ENCODE data around the gene ERV3-1.

DNA sequence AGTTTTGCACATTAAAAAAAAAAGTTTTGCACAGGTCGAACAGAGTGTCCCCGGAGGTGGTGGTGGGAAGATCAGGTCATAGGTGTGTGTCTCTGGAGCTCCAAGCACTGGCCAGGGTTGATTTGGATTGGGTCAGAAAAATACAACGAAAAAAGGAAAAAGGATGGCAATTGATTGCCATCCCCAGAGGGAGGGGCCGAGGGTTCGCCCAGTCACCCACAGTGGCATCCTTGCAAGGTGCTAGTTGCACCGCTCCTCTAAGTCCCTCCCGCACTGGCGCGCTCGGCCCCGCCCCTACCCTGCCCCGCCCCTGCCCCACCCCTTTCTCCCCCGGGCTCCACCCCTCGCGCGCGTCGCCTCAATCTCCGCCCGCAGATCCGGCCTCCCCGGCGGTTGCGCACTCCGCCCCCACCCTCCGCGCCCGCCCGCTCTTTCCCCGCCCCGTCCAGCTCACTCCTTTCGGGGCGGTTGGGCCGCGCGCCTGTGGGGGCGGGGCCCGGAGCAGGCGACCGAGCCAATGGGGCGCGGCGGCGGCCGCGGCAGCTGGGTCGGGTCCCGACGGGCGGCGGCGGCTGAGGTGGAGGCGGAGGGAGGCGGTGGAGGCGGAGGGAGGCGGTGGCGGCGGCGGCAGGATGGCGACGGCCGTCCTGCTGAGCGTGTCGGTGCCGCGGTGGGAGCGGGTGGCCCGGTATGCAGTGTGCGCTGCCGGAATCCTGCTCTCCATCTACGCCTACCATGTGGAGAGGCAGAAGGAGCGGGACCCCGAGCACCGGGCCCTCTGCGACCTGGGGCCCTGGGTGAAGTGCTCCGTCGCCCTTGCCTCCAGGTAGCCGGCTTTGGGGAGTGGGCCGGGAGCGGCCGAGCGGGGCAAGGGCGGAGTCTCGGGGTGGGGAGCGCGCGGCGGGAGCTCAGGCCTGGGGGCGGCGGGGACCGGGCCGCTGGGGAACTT lies 31.5 kb upstream of the ERV3-1 start:
- no peak for TF ChIP-seq BCL11A (tag by site-specific recombination; IDR thresholded peaks at IDR 0.05; ENCODE audit: low read depth)
- TF ChIP-seq ZNF549 (tag by site-specific recombination; IDR thresholded peaks at IDR 0.05) = no peak

Data from HEK293 (cell line).